SW 1271 (cell line): Measurements from ENCODE around the gene PRRX2.
"Not testable (repeated sequence)": the region's sequence is repeated elsewhere in the genome, so short reads cannot be mapped to it uniquely, and the experiment has no call there.

ENCODE experiments used
- DNase-seq, 2 experiments: peaks; one replicate each; lab custom pipeline; 2025; lab: John Stamatoyannopoulos, UW

The PRRX2 gene

GRCh38 chr9:129654554-129655040 lies 10.8 kb upstream of the PRRX2 start:
- DNase-seq: no peak

GRCh38 chr9:129655154-129655553 lies 10.3 kb upstream of the PRRX2 start:
- no peak for DNase-seq

GRCh38 chr9:129655696-129656095 lies 9.8 kb upstream of the PRRX2 start:
- DNase-seq: no peak

GRCh38 chr9:129656795-129657390 lies 8.6 kb upstream of the PRRX2 start:
- DNase-seq: peak; percentile 26 to 27

GRCh38 chr9:129661029-129661428 lies 4.4 kb upstream of the PRRX2 start:
- DNase-seq: no peak

- DNase-seq: not testable (repeated sequence)
These were observed 3.2 kb upstream of the PRRX2 start for GRCh38 chr9:129662239-129662638.

- no peak for DNase-seq
These were observed 580 bp upstream of the PRRX2 start for GRCh38 chr9:129664746-129665388.

GRCh38 chr9:129665814-129666520 lies 520 bp downstream of the PRRX2 start:
- DNase-seq: no peak

GRCh38 chr9:129666575-129666974 lies 1.1 kb downstream of the PRRX2 start:
- no peak for DNase-seq

GRCh38 chr9:129667378-129667777 lies 1.9 kb downstream of the PRRX2 start:
- DNase-seq: no peak

GRCh38 chr9:129667850-129668249 lies 2.4 kb downstream of the PRRX2 start:
- no peak for DNase-seq

GRCh38 chr9:129669141-129669718 lies 3.8 kb downstream of the PRRX2 start:
- no peak for DNase-seq

GRCh38 chr9:129669946-129670345 lies 4.5 kb downstream of the PRRX2 start:
- DNase-seq: no peak

GRCh38 chr9:129671065-129671464 lies 5.6 kb downstream of the PRRX2 start:
- DNase-seq: no peak

- no peak for DNase-seq
These were observed 6.1 kb downstream of the PRRX2 start for GRCh38 chr9:129671519-129671918.

- DNase-seq: no peak
These were observed 7.3 kb downstream of the PRRX2 start for GRCh38 chr9:129672702-129673101.

- no peak for DNase-seq
These were observed 8.2 kb downstream of the PRRX2 start for GRCh38 chr9:129673602-129674001.

- no peak for DNase-seq
These were observed 8.8 kb downstream of the PRRX2 start for GRCh38 chr9:129674229-129674628.

- no peak for DNase-seq
These were observed 10.2 kb downstream of the PRRX2 start for GRCh38 chr9:129675620-129676019.

- no peak for DNase-seq
These were observed 10.8 kb downstream of the PRRX2 start for GRCh38 chr9:129676287-129676686.

GRCh38 chr9:129676975-129677374 lies 11.5 kb downstream of the PRRX2 start:
- DNase-seq: no peak

- no peak for DNase-seq
These were observed 12.0 kb downstream of the PRRX2 start for GRCh38 chr9:129677456-129677855.

GRCh38 chr9:129678844-129679243 lies 13.4 kb downstream of the PRRX2 start:
- DNase-seq: no peak
